Smooth muscle cell (in vitro differentiated cells): ENCODE measurements around the gene ATRN. TPM values are rescaled to one million over a fixed set of nuclear protein-coding genes. Genes with fewer than 3 reads are reported as not detected.

Experiments
- DNase-seq: peaks from one replicate; lab custom pipeline; 2025; ENCODE audit not compliant: unreplicated experiment; lab: John Stamatoyannopoulos, UW
- H2AFZ ChIP-seq: fragments of 200-600 bp; sonication (generic); 2 replicates; pipeline ENCODE4 v1.6.0; 2016; ENCODE audit warnings: antibody characterized with exemption, low read depth, mild to moderate bottlenecking
- H3F3A ChIP-seq: fragments of 200-600 bp; sonication (generic); 2 replicates; pipeline ENCODE4 v1.6.0; 2017; ENCODE audit warnings: antibody characterized with exemption, low read depth
- H3K27ac ChIP-seq: fragments of 200-600 bp; sonication (generic); 2 replicates; pipeline ENCODE4 v1.5.1; 2016; ENCODE audit warnings: low read depth, mild to moderate bottlenecking
- H3K27me3 ChIP-seq: fragments of 200-600 bp; sonication (generic); 2 replicates; pipeline ENCODE4 v1.6.1; 2016; ENCODE audit warnings: low read depth, mild to moderate bottlenecking
- H3K36me3 ChIP-seq: fragments of 200-600 bp; sonication (generic); 2 replicates; pipeline ENCODE4 v1.5.1; 2016; ENCODE audit warnings: low read depth
- H3K4me1 ChIP-seq: fragments of 200-600 bp; sonication (generic); 2 replicates; pipeline ENCODE4 v1.5.1; 2016; ENCODE audit warnings: low read depth
- H3K4me2 ChIP-seq: fragments of 200-600 bp; sonication (generic); 2 replicates; pipeline ENCODE4 v1.6.0; 2016; ENCODE audit warnings: mild to moderate bottlenecking
- H3K4me3 ChIP-seq: fragments of 200-600 bp; sonication (generic); 2 replicates; pipeline ENCODE4 v1.5.1; 2016; ENCODE audit warnings: mild to moderate bottlenecking
- H3K79me2 ChIP-seq: fragments of 200-600 bp; sonication (generic); 2 replicates; pipeline ENCODE4 v1.6.0; 2016; ENCODE audit warnings: low read depth, mild to moderate bottlenecking
- H3K9ac ChIP-seq: fragments of 200-600 bp; sonication (generic); 2 replicates; pipeline ENCODE4 v1.6.0; 2016; ENCODE audit warnings: low read depth
- H3K9me3 ChIP-seq: fragments of 200-600 bp; sonication (generic); replicated peaks from 2 replicates; pipeline ENCODE4 v1.5.1; 2016; ENCODE audit warnings: low read depth
- H4K20me1 ChIP-seq: fragments of 200-600 bp; sonication (generic); 2 replicates; pipeline ENCODE4 v1.6.0; 2016; ENCODE audit warnings: low read depth
- WGBS: methylation state at CpG from one replicate; pipeline ENCODE4 v1.1.7; 2016; ENCODE audit warnings: low lambda C conversion rate; 5-methylcytosine and 5-hydroxymethylcytosine counted together
- polyA plus RNA-seq: library from polyadenylated mRNA; unstranded; fragments of >200 nt; fragmentation: Nextera tagmentation; extraction: Ambion mirVana; gene quantifications from 2 replicates; pipeline ENCODE4 v1.2.1, GENCODE V29; 2016
- total RNA-seq: library from RNA; depleted of rRNA; stranded (reverse); fragments of >200 nt; gene quantifications from 2 replicates; pipeline ENCODE4 v1.2.3, GENCODE V29; 2014
- TF ChIP-seq, protein P1 (sequence below): fragments of 200-600 bp; sonication (generic); IDR thresholded peaks from 2 replicates; pipeline ENCODE4 v1.5.1; 2017; ENCODE audit warnings: borderline replicate concordance, mild to moderate bottlenecking, antibody characterized with exemption; ENCODE audit not compliant: insufficient read depth, poor library complexity, severe bottlenecking

The ATRN gene
- total and polyA plus RNA-seq, 2 experiments from 2014 or later: 17.9 to 44.0 TPM

DNA sequence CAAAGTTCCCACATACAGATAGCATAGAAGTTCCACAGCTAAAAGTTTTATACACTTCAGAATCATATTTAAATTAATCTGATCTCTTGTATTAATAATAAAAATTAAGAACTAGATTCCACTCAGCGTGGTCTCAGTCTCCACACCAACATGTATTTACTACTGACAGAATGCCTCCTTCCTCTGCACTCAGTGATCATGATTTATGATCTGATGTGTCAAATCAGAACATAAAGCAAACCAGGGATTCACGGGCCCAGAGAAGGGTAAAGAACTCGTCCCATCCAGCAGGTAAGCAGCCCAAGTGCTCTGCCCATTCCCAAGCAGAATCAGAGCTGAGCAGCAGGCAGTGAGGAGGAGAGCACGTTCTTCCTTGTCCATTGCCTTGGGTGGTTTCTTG, 14.2 kb upstream of the ATRN start:
- Histone ChIP-seq H3K79me2 (no peaks in the 10 kb centered on the region), H3K27me3 (no peaks in the 10 kb centered on the region)
- WGBS: 81% methylated on average over 4 of the region's 4 CpGs

DNA sequence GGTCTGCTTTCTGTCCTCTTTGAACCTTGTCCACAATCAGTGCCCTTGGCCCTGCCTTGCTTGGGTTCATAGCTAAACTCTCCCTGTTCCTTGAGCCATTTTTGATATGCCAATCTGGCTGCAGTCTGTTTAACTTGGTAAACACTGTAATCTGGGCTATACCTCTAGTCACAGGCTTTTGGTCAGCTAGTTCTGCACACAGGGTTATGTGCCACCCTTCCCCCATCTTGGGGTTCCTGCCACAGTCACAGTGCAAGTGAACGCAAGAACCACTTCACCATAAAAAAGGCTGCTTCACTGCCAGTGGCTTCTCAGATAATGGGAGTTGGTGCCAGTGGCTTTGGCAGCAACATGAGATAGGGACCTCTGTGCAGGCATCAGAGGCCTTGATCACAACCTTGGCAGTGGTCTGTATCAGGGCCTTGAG, 10.9 kb upstream of the ATRN start:
- Histone ChIP-seq H4K20me1 (no peaks in the 10 kb centered on the region), H3K36me3 (no peaks in the 10 kb centered on the region), H3K9ac (no peak overlapping the region), H3K4me3 (no peak overlapping the region), H3F3A (no peaks in the 10 kb centered on the region), H3K27me3 (peaks cover 3% of the 10 kb centered on the region), H3K4me1 (peaks cover 8% of the 10 kb centered on the region), H3K79me2 (no peaks in the 10 kb centered on the region), H3K9me3 (no peaks in the 10 kb centered on the region), H3K27ac (no peak overlapping the region), H2AFZ (no peak overlapping the region), H3K4me2 (no peak overlapping the region)
- TF ChIP-seq, protein P1, sequence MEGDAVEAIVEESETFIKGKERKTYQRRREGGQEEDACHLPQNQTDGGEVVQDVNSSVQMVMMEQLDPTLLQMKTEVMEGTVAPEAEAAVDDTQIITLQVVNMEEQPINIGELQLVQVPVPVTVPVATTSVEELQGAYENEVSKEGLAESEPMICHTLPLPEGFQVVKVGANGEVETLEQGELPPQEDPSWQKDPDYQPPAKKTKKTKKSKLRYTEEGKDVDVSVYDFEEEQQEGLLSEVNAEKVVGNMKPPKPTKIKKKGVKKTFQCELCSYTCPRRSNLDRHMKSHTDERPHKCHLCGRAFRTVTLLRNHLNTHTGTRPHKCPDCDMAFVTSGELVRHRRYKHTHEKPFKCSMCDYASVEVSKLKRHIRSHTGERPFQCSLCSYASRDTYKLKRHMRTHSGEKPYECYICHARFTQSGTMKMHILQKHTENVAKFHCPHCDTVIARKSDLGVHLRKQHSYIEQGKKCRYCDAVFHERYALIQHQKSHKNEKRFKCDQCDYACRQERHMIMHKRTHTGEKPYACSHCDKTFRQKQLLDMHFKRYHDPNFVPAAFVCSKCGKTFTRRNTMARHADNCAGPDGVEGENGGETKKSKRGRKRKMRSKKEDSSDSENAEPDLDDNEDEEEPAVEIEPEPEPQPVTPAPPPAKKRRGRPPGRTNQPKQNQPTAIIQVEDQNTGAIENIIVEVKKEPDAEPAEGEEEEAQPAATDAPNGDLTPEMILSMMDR: no peak
- no peak for DNase-seq
- WGBS: 90% methylated on average over 1 of the region's 1 CpG

More for the DNA sequence above, 14.2 kb upstream of the ATRN start:
- no peaks in the 10 kb centered on the region for H3K9me3 ChIP-seq
- no peaks in the 10 kb centered on the region for H4K20me1 ChIP-seq
- no peaks in the 10 kb centered on the region for H3K36me3 ChIP-seq
- H3K27ac ChIP-seq: no peak overlapping the region
- TF ChIP-seq, protein P1: no peak
- no peak overlapping the region for H3K4me3 ChIP-seq
- DNase-seq: no peak
- no peak overlapping the region for H3K4me2 ChIP-seq
- H2AFZ ChIP-seq: no peak overlapping the region
- peaks cover 19% of the 10 kb centered on the region for H3K4me1 ChIP-seq
- H3F3A ChIP-seq: no peaks in the 10 kb centered on the region
- H3K9ac ChIP-seq: no peak overlapping the region

DNA sequence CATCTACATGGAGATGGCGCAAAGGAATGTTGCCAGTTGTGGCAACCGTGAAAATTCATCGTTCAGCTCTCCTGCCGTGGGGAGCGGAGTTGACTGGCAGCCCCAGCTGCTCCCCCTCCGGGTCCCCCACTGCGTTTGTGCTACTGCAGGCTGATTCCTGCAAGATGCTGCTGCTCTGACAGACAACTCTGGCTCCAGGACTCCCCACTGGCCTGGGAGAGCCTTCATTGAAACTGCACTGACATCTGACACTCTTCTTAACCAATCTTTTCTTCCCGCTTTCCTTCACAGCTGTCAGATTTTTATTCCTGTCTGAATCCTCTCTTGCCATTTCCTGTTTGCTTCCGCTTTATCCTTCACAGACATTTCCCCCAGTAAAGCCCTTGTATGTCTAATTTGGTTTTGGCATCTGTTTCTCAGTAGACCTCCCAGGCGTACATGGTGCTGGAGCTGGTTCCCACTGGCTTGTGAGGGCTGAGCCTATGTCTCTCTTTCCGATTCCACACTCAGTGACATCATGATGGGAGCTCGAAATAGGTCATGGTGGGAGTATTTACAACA, 9.5 kb upstream of the ATRN start:
- H3F3A ChIP-seq: no peaks in the 10 kb centered on the region
- no peaks in the 10 kb centered on the region for H4K20me1 ChIP-seq
- H3K9ac ChIP-seq: no peak overlapping the region
- H3K27ac ChIP-seq: no peak overlapping the region
- peaks cover 8% of the 10 kb centered on the region for H3K4me1 ChIP-seq
- H3K9me3 ChIP-seq: no peaks in the 10 kb centered on the region
- peak overlapping the region; percentile 38 for H2AFZ ChIP-seq
- H3K27me3 ChIP-seq: peaks cover 17% of the 10 kb centered on the region
- TF ChIP-seq, protein P1: no peak
- no peak overlapping the region for H3K4me3 ChIP-seq
- 67% methylated on average over 12 of the region's 12 CpGs for WGBS
- no peak for DNase-seq
- H3K36me3 ChIP-seq: no peaks in the 10 kb centered on the region
- H3K79me2 ChIP-seq: no peaks in the 10 kb centered on the region
- no peak overlapping the region for H3K4me2 ChIP-seq
